Lung microvascular endothelial cell (primary cell): ENCODE results near the gene INPP5D. TPM values are rescaled to one million over a fixed set of nuclear protein-coding genes. Genes with fewer than 3 reads are reported as not detected.
"Not testable (repeated sequence)": the region's sequence is repeated elsewhere in the genome, so short reads cannot be mapped to it uniquely, and the experiment has no call there.

Experiments
- DNase-seq, 2 donors: peaks; one replicate each; pipeline versions ENCODE4 v3.0.0 to v3.0.0-alpha.2; 2010; ENCODE audit warnings: low read depth in 2 of 2
- total RNA-seq: library from RNA; depleted of rRNA; stranded (reverse); fragments of >200 nt; gene quantifications from 2 replicates; pipeline ENCODE4 v1.2.1, GENCODE V29; 2014

INPP5D gene
- total RNA-seq, 1 donor from 2014 or later = 43.5 TPM

GRCh38 chr2:233116946-233117345 lies 56.8 kb downstream of the INPP5D start:
- no peak for DNase-seq

DNA sequence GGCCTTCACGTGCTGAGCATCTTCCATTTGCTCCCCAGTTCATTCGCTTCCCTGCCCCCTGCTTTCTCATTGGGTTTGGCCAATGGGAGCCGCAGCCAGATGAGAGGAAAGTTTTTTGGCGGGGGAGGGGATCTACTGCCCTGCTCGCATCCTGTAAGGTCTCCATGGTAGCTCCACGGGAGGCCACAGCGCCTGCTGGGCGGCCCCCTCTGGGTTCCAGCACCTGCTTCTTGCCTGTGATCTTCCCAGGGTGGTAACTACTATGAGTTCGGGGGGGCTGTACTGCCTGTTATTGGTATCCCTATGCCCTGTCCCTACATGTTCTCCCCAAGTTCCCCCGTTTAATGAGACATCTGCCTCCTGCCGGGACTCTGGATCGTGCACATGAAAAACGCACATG lies 57.2 kb downstream of the INPP5D start:
- DNase-seq = no peak

DNA sequence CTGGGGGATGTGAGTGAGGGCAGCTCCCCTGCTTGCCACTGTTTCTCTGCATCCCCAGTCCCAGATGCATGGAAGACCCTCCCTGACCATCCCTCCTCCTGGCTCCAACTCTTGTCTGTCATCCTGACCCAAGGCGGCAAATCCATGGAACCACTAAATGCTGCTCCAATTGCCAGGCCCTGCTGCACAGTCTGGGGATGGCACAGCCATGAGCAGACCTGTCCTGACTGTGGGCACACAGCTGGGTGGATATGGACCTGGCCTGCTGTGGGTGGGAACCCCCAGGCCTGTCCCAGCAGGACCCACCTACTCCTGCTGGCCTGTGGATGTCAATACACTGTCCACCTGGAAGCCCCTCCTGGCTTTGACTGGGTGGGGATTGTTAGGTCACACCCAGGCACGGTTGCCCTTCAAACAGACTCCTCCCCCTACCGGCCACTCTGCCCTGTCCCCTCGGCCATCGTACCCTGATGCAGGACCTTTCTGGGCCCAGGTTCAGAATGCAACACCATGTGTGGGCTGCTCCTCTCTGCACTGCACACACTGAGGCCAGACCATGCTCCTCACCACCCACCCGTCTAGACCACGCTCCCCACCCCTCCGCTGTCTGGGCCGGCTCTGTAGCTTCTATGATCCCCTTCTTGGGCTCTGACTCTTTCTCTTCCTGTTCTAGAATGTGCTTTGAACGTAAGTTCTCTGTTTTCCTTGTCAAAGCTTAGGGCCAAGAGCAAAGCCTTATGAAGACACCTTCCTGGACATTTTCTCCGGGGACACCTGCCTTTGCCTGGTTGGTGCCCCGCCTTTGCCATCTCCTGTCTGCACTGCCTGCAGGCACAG lies 57.9 kb downstream of the INPP5D start:
- no peak for DNase-seq

DNA sequence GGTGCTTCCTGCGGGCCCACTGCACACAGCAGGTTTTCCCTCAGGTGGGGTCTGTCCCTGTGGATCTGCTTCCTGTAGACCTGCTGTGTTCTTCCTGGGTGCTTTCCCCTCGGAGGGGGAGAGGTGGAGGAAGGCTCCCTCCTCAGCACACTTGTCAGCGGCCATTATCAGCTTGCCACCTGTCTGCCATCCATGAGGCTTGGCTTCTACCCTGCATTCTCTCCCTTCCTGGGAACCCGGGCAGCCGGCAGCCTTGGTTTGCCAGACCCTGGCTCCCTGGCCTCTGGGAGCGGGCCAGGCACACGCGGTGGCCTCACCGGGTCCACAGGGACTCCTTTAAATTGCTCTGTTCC lies 58.5 kb downstream of the INPP5D start:
- DNase-seq = no peak

DNA sequence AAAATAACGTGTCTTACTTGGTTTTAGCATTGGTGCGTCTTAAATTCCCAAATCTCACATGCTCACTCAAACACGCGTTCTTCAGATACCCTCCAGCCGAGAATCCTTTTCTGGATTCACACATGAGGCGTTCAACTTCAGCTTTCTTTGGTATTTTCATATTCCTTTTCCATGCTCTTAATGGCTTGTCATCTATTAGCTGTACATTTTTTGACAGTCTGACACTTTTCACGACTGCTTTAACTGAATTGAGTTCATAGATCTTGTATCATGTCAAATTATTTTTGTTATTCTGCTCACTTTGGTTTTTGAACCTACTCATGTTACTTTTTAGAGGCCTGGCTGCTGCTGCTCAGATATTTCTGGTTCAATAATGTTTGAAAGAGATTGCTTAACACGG lies 59.0 kb downstream of the INPP5D start:
- DNase-seq = no peak

DNA sequence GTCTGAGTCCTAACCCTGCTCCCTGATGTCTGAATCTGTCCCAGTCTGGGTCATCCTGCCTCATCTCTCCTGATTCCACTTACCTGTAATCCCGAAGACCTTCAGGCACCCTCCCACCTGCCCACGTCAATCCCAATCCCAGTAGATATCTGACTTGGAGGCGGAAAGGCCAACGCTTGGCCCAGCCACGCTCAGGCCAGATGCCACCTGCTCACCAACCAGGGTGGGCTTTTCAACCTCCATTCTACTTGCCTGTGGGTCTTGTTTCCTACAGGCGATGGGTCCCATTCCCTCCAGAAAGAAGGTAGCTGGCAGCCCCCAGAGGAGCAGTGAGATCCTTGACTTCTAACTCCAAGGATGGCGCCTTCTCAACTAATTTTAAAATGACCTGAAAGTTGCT lies 59.7 kb downstream of the INPP5D start:
- no peak for DNase-seq

DNA sequence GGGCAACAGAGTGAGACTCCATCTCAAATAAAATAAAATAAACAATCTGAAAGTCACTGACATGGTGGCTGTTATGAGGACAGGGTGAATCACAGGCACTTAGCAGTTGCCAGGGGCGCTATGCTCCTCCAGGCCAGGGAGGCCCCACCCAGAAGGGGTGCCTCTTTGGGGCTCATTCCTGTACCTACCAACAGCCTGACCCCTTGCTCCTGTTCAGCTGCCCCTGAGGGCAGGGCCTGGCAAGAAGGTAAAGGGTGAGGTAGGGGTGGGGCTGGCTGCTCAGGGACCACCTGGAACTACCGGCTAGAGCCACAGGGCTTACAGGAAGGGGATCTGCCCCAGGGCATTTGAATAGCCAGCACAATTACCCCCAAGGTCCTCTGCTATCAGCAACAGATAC lies 60.3 kb downstream of the INPP5D start:
- no peak for DNase-seq

DNA sequence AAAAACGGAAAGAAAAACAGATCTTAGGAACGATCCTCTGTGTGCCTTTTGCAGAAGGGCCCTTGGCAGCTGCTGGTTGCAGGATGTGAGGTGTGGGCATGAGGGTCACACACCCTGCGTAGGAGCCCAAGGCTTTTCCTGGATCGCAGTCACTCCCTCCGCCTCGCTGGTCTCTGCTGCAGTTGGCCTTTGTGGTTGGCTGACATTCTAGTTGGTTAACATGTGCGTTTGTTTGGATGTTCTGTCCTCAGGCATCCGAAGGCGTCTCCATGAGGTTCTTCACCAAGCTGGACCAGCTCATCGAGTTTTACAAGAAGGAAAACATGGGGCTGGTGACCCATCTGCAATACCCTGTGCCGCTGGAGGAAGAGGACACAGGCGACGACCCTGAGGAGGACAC lies 61.7 kb downstream of the INPP5D start:
- DNase-seq = no peak

DNA sequence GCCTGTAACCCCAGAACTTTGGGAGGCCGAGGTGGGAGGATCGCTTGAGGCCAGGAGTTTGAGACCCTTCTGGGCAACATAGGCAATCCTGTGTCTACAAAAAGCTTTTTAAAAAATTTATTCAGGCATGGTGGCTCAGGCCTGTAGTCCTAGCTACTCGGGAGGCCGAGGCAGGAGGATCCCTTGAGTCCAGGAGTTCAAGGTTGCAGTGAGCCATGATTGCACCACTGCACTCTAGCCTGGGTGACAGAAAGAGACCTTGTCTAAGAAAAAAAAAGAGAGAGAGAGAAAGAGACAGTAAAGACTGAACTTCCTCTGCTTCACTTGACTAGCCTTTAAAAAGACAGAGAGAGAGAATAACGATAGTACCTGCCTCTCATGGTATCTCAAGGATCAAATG lies 62.4 kb downstream of the INPP5D start:
- no peak for DNase-seq

GRCh38 chr2:233123576-233123975 lies 63.4 kb downstream of the INPP5D start:
- DNase-seq = not testable (repeated sequence)

GRCh38 chr2:233124421-233125080 lies 64.4 kb downstream of the INPP5D start:
- DNase-seq = no peak

- DNase-seq = no peak
Measured at GRCh38 chr2:233125455-233126065, 65.4 kb downstream of the INPP5D start.

DNA sequence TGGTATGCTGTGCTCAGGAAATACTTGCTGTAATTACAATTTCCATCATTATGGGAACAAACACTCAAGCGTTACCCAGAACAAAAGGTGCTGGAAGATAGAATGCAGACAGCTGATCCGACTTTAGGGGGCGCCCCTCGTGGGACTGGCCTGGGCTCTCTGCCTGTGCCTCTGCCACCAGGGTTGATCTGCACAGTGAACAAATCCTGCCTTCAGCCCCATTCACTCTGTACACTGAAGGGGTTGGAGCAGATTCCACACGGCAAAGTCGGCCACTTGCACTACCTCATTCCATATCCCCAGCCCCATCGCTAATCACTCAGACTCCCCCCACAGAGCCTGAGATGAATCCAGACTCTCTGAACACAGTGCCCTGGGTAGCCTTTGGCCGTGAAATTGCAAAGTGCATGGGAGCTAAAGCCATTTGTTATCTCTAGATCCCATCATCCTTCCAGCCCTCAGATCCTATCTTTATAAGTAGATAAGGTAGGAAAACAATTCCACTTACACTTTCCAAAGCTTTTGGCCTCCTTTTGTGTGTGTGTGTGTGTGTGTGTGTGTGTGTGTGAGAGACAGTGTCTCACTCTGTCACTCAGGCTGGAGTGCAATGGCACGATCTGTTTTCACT lies 69.3 kb downstream of the INPP5D start:
- DNase-seq = peak in 1 of 2 donors; percentile 23

DNA sequence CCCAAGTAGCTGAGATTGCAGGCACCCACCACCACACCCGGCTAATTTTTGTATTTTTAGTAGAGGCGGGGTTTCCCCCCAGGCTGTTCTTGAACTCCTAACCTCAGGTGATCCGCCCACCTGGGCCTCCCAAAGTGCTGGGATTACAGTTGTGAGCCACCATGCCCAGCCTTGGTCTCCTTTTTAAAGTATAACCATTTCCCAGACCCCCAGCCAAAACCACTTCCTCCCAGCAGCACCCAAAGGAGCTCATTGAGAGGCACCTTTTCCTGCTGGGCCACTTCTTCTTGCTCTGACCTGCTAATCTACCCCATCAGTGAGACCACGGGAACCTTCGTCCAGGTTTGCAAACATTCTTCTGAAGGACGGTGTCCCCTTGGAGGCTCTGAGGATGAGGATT lies 69.9 kb downstream of the INPP5D start:
- DNase-seq = no peak

GRCh38 chr2:233130481-233131020 lies 70.4 kb downstream of the INPP5D start:
- DNase-seq = no peak

DNA sequence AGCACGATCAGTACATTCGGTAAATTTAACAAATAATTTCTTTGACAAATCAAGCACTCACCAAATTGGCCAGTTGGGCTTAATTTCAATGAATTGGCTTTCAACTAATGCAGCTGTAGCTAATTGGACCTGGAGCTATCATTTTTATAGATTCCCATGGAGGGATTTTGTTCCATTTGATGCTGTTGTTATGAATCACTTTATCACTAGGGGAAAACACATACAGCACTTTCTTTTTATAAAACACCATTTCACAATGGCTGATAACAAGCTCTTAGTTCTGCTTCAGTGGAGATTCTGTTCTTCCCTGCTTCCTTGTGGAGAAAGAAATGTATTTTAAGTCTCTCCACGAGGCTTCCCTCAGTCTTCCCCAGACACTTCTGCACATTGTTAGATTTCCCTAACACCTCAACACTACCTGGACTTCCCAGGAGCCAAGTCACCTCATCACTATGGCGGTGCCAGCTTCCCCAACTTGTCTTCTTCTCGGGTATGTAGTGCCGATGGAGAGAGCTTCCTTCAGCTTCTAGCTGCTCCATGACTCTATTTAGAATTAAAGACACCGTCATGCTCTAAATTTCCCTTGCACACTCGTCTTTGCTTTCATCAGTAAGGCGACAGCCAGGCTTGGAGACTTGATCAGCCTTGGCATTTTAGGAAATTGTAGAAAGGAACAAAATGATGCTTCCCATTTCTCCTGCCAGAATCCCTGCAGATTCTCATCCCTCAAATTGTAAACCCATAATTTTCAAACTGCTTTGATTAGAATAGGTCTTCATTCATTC lies 72.0 kb downstream of the INPP5D start:
- no peak for DNase-seq

- no peak for DNase-seq
Measured at GRCh38 chr2:233133239-233133638, 73.1 kb downstream of the INPP5D start.

GRCh38 chr2:233135421-233135820 lies 75.3 kb downstream of the INPP5D start:
- DNase-seq = no peak

DNA sequence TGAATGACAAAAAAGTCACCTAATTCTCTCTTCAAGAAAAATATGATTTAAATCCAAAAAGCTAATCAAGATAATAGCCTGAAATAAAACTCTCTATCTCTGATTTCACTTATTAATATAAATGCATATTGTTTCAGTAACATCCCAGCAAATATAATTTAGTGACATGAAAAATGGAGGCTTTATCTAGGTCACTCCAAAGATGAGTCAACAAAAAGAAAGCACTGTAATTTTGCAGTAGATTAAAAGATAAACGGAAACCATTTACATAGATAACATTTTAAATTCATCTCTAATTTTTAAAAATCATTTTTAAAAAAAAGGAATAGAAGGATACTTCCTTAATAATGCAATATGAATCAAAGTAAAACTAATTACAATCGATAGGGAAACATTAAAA lies 76.9 kb downstream of the INPP5D start:
- DNase-seq = no peak

DNA sequence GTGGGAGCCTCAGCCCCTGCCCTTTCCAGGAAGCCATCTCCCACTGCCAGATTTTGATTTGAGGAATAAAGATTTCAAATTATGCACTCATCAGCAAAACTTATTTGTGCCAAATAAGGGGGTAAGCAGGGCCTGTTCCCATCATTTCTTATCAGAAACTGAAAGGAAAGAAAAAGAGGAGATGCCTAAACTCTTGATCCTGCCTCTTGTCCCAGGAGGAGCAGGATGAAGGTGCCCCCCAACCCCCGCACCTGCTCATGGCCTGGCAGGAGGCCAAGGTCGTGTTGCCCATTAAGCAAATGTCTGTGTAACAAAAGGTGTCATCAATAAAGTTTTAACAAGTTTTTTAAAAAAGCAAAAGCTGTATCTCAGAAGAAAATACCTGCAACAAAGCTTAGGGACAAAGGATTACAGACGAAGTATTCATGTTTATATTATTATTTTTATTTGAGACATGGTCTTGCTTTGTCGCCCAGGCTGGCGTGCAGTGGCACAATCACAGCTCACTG lies 80.0 kb downstream of the INPP5D start:
- DNase-seq = no peak

DNA sequence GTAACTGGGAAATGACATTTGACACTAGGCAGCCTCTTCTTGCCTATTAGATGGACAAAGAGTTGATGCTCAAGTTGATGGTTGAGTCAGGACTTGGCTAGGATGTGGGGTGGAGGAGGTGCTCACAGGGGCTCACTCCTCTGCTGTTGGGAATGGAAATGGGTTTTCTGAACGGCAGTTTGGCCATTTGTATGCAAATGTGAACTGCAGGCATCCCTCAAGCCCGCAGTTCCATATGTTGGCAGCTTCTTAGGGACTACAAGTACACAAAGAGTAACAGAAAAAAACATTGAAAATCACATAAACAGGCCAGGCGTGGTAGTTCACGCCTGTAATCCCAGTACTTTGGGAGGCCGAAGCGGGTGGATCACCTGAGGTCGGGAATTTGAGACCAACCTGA lies 80.8 kb downstream of the INPP5D start:
- DNase-seq = no peak
